Measurements from ENCODE around the gene OR2L8. TPM values are rescaled to one million over a fixed set of nuclear protein-coding genes. Genes with fewer than 3 reads are reported as not detected.

The OR2L8 gene
- total and polyA plus RNA-seq, 2 of the 4 experiments (the other 2 are of a cell fraction) = not detected

DNA sequence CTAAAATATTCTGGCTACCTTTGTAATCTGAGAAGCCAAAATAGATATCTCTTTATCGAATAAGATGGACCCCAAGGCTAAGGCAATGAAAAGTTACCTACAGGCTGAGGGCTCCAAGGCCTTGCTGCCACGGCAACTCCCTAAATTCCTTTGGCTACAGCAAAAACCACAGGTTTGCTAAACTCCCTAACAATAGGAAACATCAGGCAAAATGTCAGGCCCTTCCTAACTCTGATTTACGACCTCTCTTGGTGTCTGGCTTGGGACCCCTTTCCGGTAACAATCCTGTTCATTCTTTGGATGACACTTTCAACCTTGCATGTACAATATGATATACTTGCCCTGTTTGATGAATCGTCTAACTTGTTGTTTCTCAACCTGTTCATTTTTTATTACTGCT is 39.9 kb upstream of the OR2L8 start:
- Histone ChIP-seq H3K27me3 (ENCODE audit: control insufficient read depth, insufficient read depth, low read length) (no peaks in the 10 kb centered on the region), H3K4me3 (ENCODE audit: insufficient read depth, low read depth, low read length) (no peak overlapping the region), H3K4ac (ENCODE audit: low read depth, low read length) (no peak overlapping the region), H3K9me1 (ENCODE audit: insufficient read depth, low read length) (no peaks in the 10 kb centered on the region), H4K5ac (ENCODE audit: low read depth, low read length) (no peak overlapping the region), H4K8ac (ENCODE audit: low read depth in 2 of 2, low read length in 2 of 2) (no peak overlapping the region), H2BK5ac (ENCODE audit: low read depth, low read length, poor library complexity, severe bottlenecking) (no peak overlapping the region), H3K4me2 (ENCODE audit: low read depth, low read length) (no peak overlapping the region), H3K18ac (ENCODE audit: low read depth, low read length) (no peak overlapping the region), H3K23ac (ENCODE audit: low read depth, low read length) (no peak overlapping the region), H2AK5ac (ENCODE audit: low read depth, low read length) (no peak overlapping the region), H3K9ac (ENCODE audit: low read depth, low read length) (no peak overlapping the region), H3K27ac (ENCODE audit: insufficient read depth, low read length) (no peak overlapping the region), H3K36me3 (ENCODE audit: control insufficient read depth, insufficient read depth, low read length) (no peaks in the 10 kb centered on the region), H2AFZ (replicated peaks; ENCODE audit: low read length, poor library complexity) (no peak overlapping the region), H4K91ac (ENCODE audit: insufficient read depth, low read depth, low read length) (no peak overlapping the region), H3K56ac (ENCODE audit: extremely low read depth, insufficient read depth, low read length) (no peak overlapping the region), H3K14ac (replicated peaks; ENCODE audit: low read depth, low read length) (no peak overlapping the region), H3K4me1 (ENCODE audit: control insufficient read depth, insufficient read depth, low read length) (no peaks in the 10 kb centered on the region), H3K79me1 (ENCODE audit: low read depth in 1 of 2, low read length in 2 of 2) (no peaks in the 10 kb centered on the region), H4K20me1 (ENCODE audit: insufficient read depth, low read length) (no peaks in the 10 kb centered on the region), H3K9me3 (ENCODE audit: control insufficient read depth, insufficient read depth, low read length) (peaks cover 7% of the 10 kb centered on the region), H2AK9ac (replicated peaks; ENCODE audit: low read depth, low read length, poor library complexity) (no peak overlapping the region), H2BK20ac (ENCODE audit: low read depth, low read length) (no peak overlapping the region), H2BK15ac (ENCODE audit: low read depth, low read length) (no peak overlapping the region), H2BK120ac (ENCODE audit: low read depth, low read length) (no peak overlapping the region)
- ChIA-PET CTCF (no interaction called here), POLR2A (ENCODE audit: unreplicated experiment) (no interaction called here)
- intact Hi-C loops (cut with micrococcal nuclease) = no loop called here
- in situ Hi-C loops (cut with MboI; ENCODE audit: low sequenced_read_pairs) = no loop called here
- ATAC-seq (ENCODE audit: low read depth) (no peak), DNase-seq (no peak)
- dilution Hi-C loops (cut with HindIII; ENCODE audit: low sequenced_read_pairs, unreplicated experiment) = no loop called here
- TF ChIP-seq, protein P1, sequence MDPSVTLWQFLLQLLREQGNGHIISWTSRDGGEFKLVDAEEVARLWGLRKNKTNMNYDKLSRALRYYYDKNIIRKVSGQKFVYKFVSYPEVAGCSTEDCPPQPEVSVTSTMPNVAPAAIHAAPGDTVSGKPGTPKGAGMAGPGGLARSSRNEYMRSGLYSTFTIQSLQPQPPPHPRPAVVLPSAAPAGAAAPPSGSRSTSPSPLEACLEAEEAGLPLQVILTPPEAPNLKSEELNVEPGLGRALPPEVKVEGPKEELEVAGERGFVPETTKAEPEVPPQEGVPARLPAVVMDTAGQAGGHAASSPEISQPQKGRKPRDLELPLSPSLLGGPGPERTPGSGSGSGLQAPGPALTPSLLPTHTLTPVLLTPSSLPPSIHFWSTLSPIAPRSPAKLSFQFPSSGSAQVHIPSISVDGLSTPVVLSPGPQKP (IDR thresholded peaks at IDR 0.05; ENCODE audit: borderline replicate concordance, low read depth, low read length) = no peak
- no CpG with 5 or more reads among the region's 5 CpGs for WGBS, 2 experiments (ENCODE audit: extremely low coverage in 2 of 2, insufficient read length in 1 of 2)
- BruUV-seq (replicated peaks) = no TSS peak

Measured in IMR-90 (cell line).